HUES48 (cell line): ENCODE results near the gene PIEZO1.
"Not testable (repeated sequence)": the region's sequence is repeated elsewhere in the genome, so short reads cannot be mapped to it uniquely, and the experiment has no call there.

Experiments
- H3K27ac ChIP-seq: one replicate; pipeline ENCODE4 v1.7.0; 2013; ENCODE audit warnings: low read depth, low read length, inconsistent platforms
- H3K27me3 ChIP-seq: 2 replicates; pipeline ENCODE4 v1.6.1; 2013; ENCODE audit warnings: mild to moderate bottlenecking, low read length; ENCODE audit not compliant: control insufficient read depth, insufficient read depth
- H3K36me3 ChIP-seq: 2 replicates; pipeline ENCODE4 v1.6.1; 2013; ENCODE audit warnings: low read length; ENCODE audit not compliant: control insufficient read depth, insufficient read depth
- H3K4me1 ChIP-seq: 2 replicates; pipeline ENCODE4 v1.6.1; 2013; ENCODE audit warnings: mild to moderate bottlenecking, low read length; ENCODE audit not compliant: control insufficient read depth, insufficient read depth
- H3K4me3 ChIP-seq: 2 replicates; pipeline ENCODE4 v1.5.1; 2013; ENCODE audit warnings: mild to moderate bottlenecking, low read depth, low read length
- H3K9ac ChIP-seq: 2 replicates; pipeline ENCODE4 v1.6.1; 2013; ENCODE audit warnings: mild to moderate bottlenecking, low read depth, low read length, moderate library complexity
- H3K9me3 ChIP-seq: 2 replicates; pipeline ENCODE4 v1.6.1; 2013; ENCODE audit warnings: low read length; ENCODE audit not compliant: control insufficient read depth, insufficient read depth

PIEZO1 gene

GRCh38 chr16:88676502-88677242, 108.3 kb downstream of the PIEZO1 start:
- Histone ChIP-seq H3K9ac (no peak overlapping the region), H3K9me3 (no peaks in the 10 kb centered on the region), H3K4me1 (no peaks in the 10 kb centered on the region), H3K4me3 (no peak overlapping the region), H3K36me3 (no peaks in the 10 kb centered on the region), H3K27ac (no peak overlapping the region), H3K27me3 (no peaks in the 10 kb centered on the region)

DNA sequence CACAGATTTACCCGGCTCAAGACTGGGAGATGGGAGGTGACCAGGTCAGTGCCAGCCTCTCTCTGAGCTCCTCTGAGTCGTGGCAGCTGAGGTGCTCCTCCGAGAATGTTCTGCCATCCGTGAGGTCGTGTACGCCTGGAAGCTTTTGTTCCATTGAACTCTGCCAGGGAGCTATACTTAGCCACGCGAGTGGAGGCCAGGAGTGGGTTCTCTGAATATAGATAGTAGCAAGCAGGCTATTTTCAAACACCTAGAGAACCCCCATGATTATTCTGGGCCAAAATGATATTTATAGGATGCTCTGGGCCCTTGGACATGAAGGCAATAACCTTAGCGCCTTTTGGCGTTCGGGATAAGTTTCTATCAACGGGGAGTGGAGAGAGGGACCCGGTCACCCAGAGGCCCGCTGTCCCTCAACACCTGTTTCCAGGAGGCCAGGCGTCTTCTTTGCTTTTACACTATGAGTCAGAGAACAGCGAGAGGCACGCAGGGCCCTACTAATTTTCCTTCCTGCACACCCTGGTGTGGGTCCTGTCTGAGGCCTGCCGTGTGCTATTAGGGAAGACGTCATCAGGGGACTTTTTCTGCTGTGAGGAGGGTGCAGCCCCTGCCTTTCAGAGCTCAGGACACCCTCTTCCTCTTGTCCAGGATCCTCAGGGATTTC, 111.2 kb downstream of the PIEZO1 start:
- Histone ChIP-seq H3K27ac (no peak overlapping the region), H3K36me3 (no peaks in the 10 kb centered on the region), H3K9ac (no peak overlapping the region), H3K4me1 (no peaks in the 10 kb centered on the region), H3K27me3 (no peaks in the 10 kb centered on the region), H3K4me3 (no peak overlapping the region), H3K9me3 (no peaks in the 10 kb centered on the region)

DNA sequence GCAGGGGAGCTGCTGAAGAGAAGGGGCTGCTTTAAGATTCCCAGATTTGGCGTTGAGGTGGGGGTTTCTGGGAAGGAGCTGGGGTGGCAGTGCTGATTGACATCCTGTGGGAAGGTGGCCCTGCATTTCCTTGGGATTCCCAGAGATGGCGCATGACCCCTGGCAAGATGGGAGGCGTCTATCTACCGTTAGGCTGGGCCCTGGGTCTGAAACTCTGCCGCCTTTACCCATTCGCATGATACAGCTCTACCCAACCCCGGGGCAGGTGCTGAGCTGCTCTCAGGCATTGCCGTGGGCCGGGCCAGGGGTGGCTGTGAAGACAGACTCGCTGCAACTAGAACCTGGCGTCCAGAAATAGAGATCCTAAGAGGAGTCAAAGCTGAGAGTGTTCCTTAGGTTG, 112.2 kb downstream of the PIEZO1 start:
- Histone ChIP-seq H3K36me3 (no peaks in the 10 kb centered on the region), H3K9ac (no peak overlapping the region)

GRCh38 chr16:88671806-88672205, 113.2 kb downstream of the PIEZO1 start:
- no peak overlapping the region for H3K27ac ChIP-seq
- H3K27me3 ChIP-seq: no peaks in the 10 kb centered on the region
- no peak overlapping the region for H3K4me3 ChIP-seq
- no peaks in the 10 kb centered on the region for H3K9me3 ChIP-seq
- no peaks in the 10 kb centered on the region for H3K36me3 ChIP-seq
- no peak overlapping the region for H3K9ac ChIP-seq
- H3K4me1 ChIP-seq: no peaks in the 10 kb centered on the region

More for the DNA sequence above, 112.2 kb downstream of the PIEZO1 start:
- no peaks in the 10 kb centered on the region for H3K9me3 ChIP-seq
- no peak overlapping the region for H3K4me3 ChIP-seq
- no peaks in the 10 kb centered on the region for H3K27me3 ChIP-seq
- H3K27ac ChIP-seq: no peak overlapping the region
- H3K4me1 ChIP-seq: no peaks in the 10 kb centered on the region

- Histone ChIP-seq H3K36me3 (0 out of 2 replicates have a peak, but pooled peaks cover 6% of the 10 kb centered on the region), H3K27ac (no peak overlapping the region), H3K27me3 (no peaks in the 10 kb centered on the region), H3K9me3 (no peaks in the 10 kb centered on the region), H3K9ac (no peak overlapping the region), H3K4me1 (no peaks in the 10 kb centered on the region), H3K4me3 (no peak overlapping the region)
These were observed 115.0 kb downstream of the PIEZO1 start for GRCh38 chr16:88669980-88670379.

DNA sequence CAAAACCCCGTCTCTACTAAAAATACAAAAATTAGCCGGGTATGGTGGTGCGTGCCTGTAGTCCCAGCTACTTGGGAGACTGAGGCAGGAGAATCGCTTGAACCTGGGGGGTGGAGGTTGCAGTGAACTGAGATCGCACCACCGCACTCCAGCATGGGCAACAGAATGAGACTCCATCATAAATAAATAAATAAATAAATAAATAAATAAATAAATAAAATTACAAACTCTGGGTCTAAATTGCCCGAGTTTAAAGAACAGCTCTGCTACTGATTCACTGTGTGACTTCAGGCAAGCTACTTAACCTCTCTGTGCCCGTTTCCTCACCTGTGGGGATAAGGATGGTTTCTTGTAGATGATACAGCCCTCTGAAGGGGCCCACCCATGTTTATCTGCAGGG, 115.5 kb downstream of the PIEZO1 start:
- H3K4me1 ChIP-seq, H3K36me3 ChIP-seq, H3K9ac ChIP-seq, H3K9me3 ChIP-seq, H3K4me3 ChIP-seq, H3K27me3 ChIP-seq, H3K27ac ChIP-seq: not testable (repeated sequence)

DNA sequence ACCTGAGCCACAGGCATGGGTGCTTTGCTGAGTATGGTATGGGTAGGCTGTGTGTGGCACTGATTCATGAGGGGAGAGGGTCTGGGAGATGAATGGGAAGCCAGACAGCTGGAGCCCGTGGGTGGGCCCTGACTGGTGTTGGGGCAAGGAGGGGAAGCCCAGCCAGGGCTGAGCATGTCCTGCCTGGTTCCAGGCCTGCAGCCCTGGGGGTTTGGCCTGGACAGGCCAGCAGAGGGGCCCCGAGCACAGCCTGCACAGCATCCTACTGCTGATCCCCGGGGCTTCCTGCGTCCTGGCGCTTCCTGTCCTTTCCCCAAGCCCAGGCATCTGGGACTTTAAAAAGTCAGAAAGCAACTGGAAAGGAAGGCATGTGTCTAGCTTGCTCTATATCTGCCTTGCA, 117.6 kb downstream of the PIEZO1 start:
- Histone ChIP-seq H3K36me3 (0 out of 2 replicates have a peak, but pooled peaks cover 6% of the 10 kb centered on the region), H3K4me3 (no peak overlapping the region), H3K27ac (peak overlapping the region; percentile 12), H3K9ac (no peak overlapping the region), H3K4me1 (no peaks in the 10 kb centered on the region), H3K9me3 (no peaks in the 10 kb centered on the region), H3K27me3 (no peaks in the 10 kb centered on the region)

GRCh38 chr16:88665570-88665969, 119.5 kb downstream of the PIEZO1 start:
- Histone ChIP-seq H3K4me3 (no peak overlapping the region), H3K9ac (no peak overlapping the region), H3K36me3 (0 out of 2 replicates have a peak, but pooled peaks cover 6% of the 10 kb centered on the region), H3K4me1 (peaks cover 4% of the 10 kb centered on the region; the same call in 1 of the 2 replicates), H3K27me3 (no peaks in the 10 kb centered on the region), H3K9me3 (no peaks in the 10 kb centered on the region), H3K27ac (no peak overlapping the region)
